Measurements from ENCODE around the gene IGFBP7. TPM values are rescaled to one million over a fixed set of nuclear protein-coding genes. Genes with fewer than 3 reads are reported as not detected.

The IGFBP7 gene
- polyA plus RNA-seq, 1 donor = 90.4 TPM

- Histone ChIP-seq H3K4me1 (ENCODE audit: control insufficient read depth, insufficient read depth, low read length) (peaks cover 6% of the 10 kb centered on the region), H3K27me3 (ENCODE audit: control insufficient read depth, insufficient read depth, low read length) (peaks cover 2% of the 10 kb centered on the region), H3K27ac (ENCODE audit: low read length) (no peak overlapping the region), H3K4me3 (ENCODE audit: low read length) (no peak overlapping the region), H3K36me3 (ENCODE audit: control insufficient read depth, insufficient read depth, low read length) (no peaks in the 10 kb centered on the region), H3K9me3 (ENCODE audit: control insufficient read depth, low read depth, low read length) (no peaks in the 10 kb centered on the region)
- no CpG with 5 or more reads among the region's 5 CpGs for WGBS (ENCODE audit: insufficient coverage, low lambda C conversion rate)
- DNase-seq = no peak
Measured at GRCh38 chr4:57098415-57098814, 11.8 kb downstream of the IGFBP7 start.

- no peaks in the 10 kb centered on the region for H3K27me3 ChIP-seq (ENCODE audit: control insufficient read depth, insufficient read depth, low read length)
- no peaks in the 10 kb centered on the region for H3K9me3 ChIP-seq (ENCODE audit: control insufficient read depth, low read depth, low read length)
Measured at GRCh38 chr4:57097711-57098110, 12.5 kb downstream of the IGFBP7 start.

GRCh38 chr4:57095956-57096355 is 14.2 kb downstream of the IGFBP7 start:
- 95% methylated on average over 4 of the region's 5 CpGs for WGBS (ENCODE audit: insufficient coverage, low lambda C conversion rate)
- Histone ChIP-seq H3K4me1 (ENCODE audit: control insufficient read depth, insufficient read depth, low read length) (no peaks in the 10 kb centered on the region), H3K27ac (ENCODE audit: low read length) (no peak overlapping the region), H3K9me3 (ENCODE audit: control insufficient read depth, low read depth, low read length) (no peaks in the 10 kb centered on the region), H3K4me3 (ENCODE audit: low read length) (no peak overlapping the region), H3K36me3 (ENCODE audit: control insufficient read depth, insufficient read depth, low read length) (no peaks in the 10 kb centered on the region), H3K27me3 (ENCODE audit: control insufficient read depth, insufficient read depth, low read length) (no peaks in the 10 kb centered on the region)
- DNase-seq = no peak

More at GRCh38 chr4:57097711-57098110, 12.5 kb downstream of the IGFBP7 start:
- no peak for DNase-seq
- WGBS (ENCODE audit: insufficient coverage, low lambda C conversion rate) = no CpG with 5 or more reads among the region's 2 CpGs
- H3K36me3 ChIP-seq (ENCODE audit: control insufficient read depth, insufficient read depth, low read length) = no peaks in the 10 kb centered on the region
- no peak overlapping the region for H3K27ac ChIP-seq (ENCODE audit: low read length)
- H3K4me3 ChIP-seq (ENCODE audit: low read length) = no peak overlapping the region
- peaks cover 5% of the 10 kb centered on the region for H3K4me1 ChIP-seq (ENCODE audit: control insufficient read depth, insufficient read depth, low read length)

GRCh38 chr4:57095245-57095644 is 14.9 kb downstream of the IGFBP7 start:
- no CpG with 5 or more reads among the region's 2 CpGs for WGBS (ENCODE audit: insufficient coverage, low lambda C conversion rate)
- DNase-seq = no peak
- Histone ChIP-seq H3K4me3 (ENCODE audit: low read length) (no peak overlapping the region), H3K27ac (ENCODE audit: low read length) (no peak overlapping the region), H3K9me3 (ENCODE audit: control insufficient read depth, low read depth, low read length) (no peaks in the 10 kb centered on the region), H3K36me3 (ENCODE audit: control insufficient read depth, insufficient read depth, low read length) (no peaks in the 10 kb centered on the region), H3K4me1 (ENCODE audit: control insufficient read depth, insufficient read depth, low read length) (no peaks in the 10 kb centered on the region), H3K27me3 (ENCODE audit: control insufficient read depth, insufficient read depth, low read length) (no peaks in the 10 kb centered on the region)

- Histone ChIP-seq H3K27ac (ENCODE audit: low read length) (no peak overlapping the region), H3K4me1 (ENCODE audit: control insufficient read depth, insufficient read depth, low read length) (no peaks in the 10 kb centered on the region), H3K27me3 (ENCODE audit: control insufficient read depth, insufficient read depth, low read length) (no peaks in the 10 kb centered on the region), H3K4me3 (ENCODE audit: low read length) (no peak overlapping the region), H3K9me3 (ENCODE audit: control insufficient read depth, low read depth, low read length) (no peaks in the 10 kb centered on the region), H3K36me3 (ENCODE audit: control insufficient read depth, insufficient read depth, low read length) (no peaks in the 10 kb centered on the region)
- no peak for DNase-seq
- no CpG with 5 or more reads among the region's 3 CpGs for WGBS (ENCODE audit: insufficient coverage, low lambda C conversion rate)
Measured at GRCh38 chr4:57094832-57095223, 15.4 kb downstream of the IGFBP7 start.

GRCh38 chr4:57093845-57094831 is 16.0 kb downstream of the IGFBP7 start:
- Histone ChIP-seq H3K9me3 (ENCODE audit: control insufficient read depth, low read depth, low read length) (no peaks in the 10 kb centered on the region), H3K4me1 (ENCODE audit: control insufficient read depth, insufficient read depth, low read length) (no peaks in the 10 kb centered on the region), H3K27ac (ENCODE audit: low read length) (no peak overlapping the region), H3K4me3 (ENCODE audit: low read length) (no peak overlapping the region), H3K36me3 (ENCODE audit: control insufficient read depth, insufficient read depth, low read length) (no peaks in the 10 kb centered on the region), H3K27me3 (ENCODE audit: control insufficient read depth, insufficient read depth, low read length) (no peaks in the 10 kb centered on the region)
- no CpG with 5 or more reads among the region's 6 CpGs for WGBS (ENCODE audit: insufficient coverage, low lambda C conversion rate)
- DNase-seq = no peak

- no peak overlapping the region for H3K27ac ChIP-seq (ENCODE audit: low read length)
- DNase-seq = no peak
- no peaks in the 10 kb centered on the region for H3K9me3 ChIP-seq (ENCODE audit: control insufficient read depth, low read depth, low read length)
- no peak overlapping the region for H3K4me3 ChIP-seq (ENCODE audit: low read length)
- no peaks in the 10 kb centered on the region for H3K4me1 ChIP-seq (ENCODE audit: control insufficient read depth, insufficient read depth, low read length)
- WGBS (ENCODE audit: insufficient coverage, low lambda C conversion rate) = 100% methylated on average over 1 of the region's 3 CpGs
- H3K36me3 ChIP-seq (ENCODE audit: control insufficient read depth, insufficient read depth, low read length) = no peaks in the 10 kb centered on the region
- H3K27me3 ChIP-seq (ENCODE audit: control insufficient read depth, insufficient read depth, low read length) = no peaks in the 10 kb centered on the region
Measured at GRCh38 chr4:57091657-57092162, 18.5 kb downstream of the IGFBP7 start.

- 80% methylated on average over 1 of the region's 3 CpGs for whole genome bisulfite sequencing (ENCODE audit: insufficient coverage, low lambda C conversion rate)
- no peak overlapping the region for H3K27ac ChIP-seq (ENCODE audit: low read length)
- DNase-seq = no peak
- H3K9me3 ChIP-seq (ENCODE audit: control insufficient read depth, low read depth, low read length) = no peaks in the 10 kb centered on the region
- H3K4me3 ChIP-seq (ENCODE audit: low read length) = no peak overlapping the region
- H3K4me1 ChIP-seq (ENCODE audit: control insufficient read depth, insufficient read depth, low read length) = no peaks in the 10 kb centered on the region
- H3K36me3 ChIP-seq (ENCODE audit: control insufficient read depth, insufficient read depth, low read length) = no peaks in the 10 kb centered on the region
- H3K27me3 ChIP-seq (ENCODE audit: control insufficient read depth, insufficient read depth, low read length) = no peaks in the 10 kb centered on the region
Measured at GRCh38 chr4:57090079-57090478, 20.1 kb downstream of the IGFBP7 start.

- Histone ChIP-seq H3K4me1 (ENCODE audit: control insufficient read depth, insufficient read depth, low read length) (no peaks in the 10 kb centered on the region), H3K27ac (ENCODE audit: low read length) (no peak overlapping the region), H3K9me3 (ENCODE audit: control insufficient read depth, low read depth, low read length) (no peaks in the 10 kb centered on the region), H3K36me3 (ENCODE audit: control insufficient read depth, insufficient read depth, low read length) (no peaks in the 10 kb centered on the region), H3K27me3 (ENCODE audit: control insufficient read depth, insufficient read depth, low read length) (no peaks in the 10 kb centered on the region), H3K4me3 (ENCODE audit: low read length) (no peak overlapping the region)
- WGBS (ENCODE audit: insufficient coverage, low lambda C conversion rate) = no CpG with 5 or more reads among the region's 2 CpGs
- DNase-seq = no peak
Measured at GRCh38 chr4:57089549-57089948, 20.6 kb downstream of the IGFBP7 start.

GRCh38 chr4:57086031-57086723 is 24.0 kb downstream of the IGFBP7 start:
- no peaks in the 10 kb centered on the region for H3K27me3 ChIP-seq (ENCODE audit: control insufficient read depth, insufficient read depth, low read length)
- 100% methylated on average over 2 of the region's 4 CpGs for WGBS (ENCODE audit: insufficient coverage, low lambda C conversion rate)
- H3K36me3 ChIP-seq (ENCODE audit: control insufficient read depth, insufficient read depth, low read length) = no peaks in the 10 kb centered on the region
- no peak overlapping the region for H3K27ac ChIP-seq (ENCODE audit: low read length)
- H3K4me3 ChIP-seq (ENCODE audit: low read length) = no peak overlapping the region
- H3K9me3 ChIP-seq (ENCODE audit: control insufficient read depth, low read depth, low read length) = no peaks in the 10 kb centered on the region
- no peak for DNase-seq
- no peaks in the 10 kb centered on the region for H3K4me1 ChIP-seq (ENCODE audit: control insufficient read depth, insufficient read depth, low read length)

Measured in large intestine (tissue), 3 donors.